Measurements from ENCODE around the gene IFNGR2.
"Not testable (repeated sequence)": the region's sequence is repeated elsewhere in the genome, so short reads cannot be mapped to it uniquely, and the experiment has no call there.

The IFNGR2 gene

GRCh38 chr21:33368576-33368975 is 34.6 kb upstream of the IFNGR2 start:
- no peak for TF ChIP-seq JUND (IDR thresholded peaks at IDR 0.05; ENCODE audit: low read depth)
- peak in 1 of 2 experiments; percentile 26 for DNase-seq (ENCODE audit: low read depth in 1 of 2, low spot score in 1 of 2)
- in situ Hi-C loops (cut with HindIII; ENCODE audit: low pct_unique_long_range_greater_than_20kb, low sequenced_read_pairs), result no loop called here

DNA sequence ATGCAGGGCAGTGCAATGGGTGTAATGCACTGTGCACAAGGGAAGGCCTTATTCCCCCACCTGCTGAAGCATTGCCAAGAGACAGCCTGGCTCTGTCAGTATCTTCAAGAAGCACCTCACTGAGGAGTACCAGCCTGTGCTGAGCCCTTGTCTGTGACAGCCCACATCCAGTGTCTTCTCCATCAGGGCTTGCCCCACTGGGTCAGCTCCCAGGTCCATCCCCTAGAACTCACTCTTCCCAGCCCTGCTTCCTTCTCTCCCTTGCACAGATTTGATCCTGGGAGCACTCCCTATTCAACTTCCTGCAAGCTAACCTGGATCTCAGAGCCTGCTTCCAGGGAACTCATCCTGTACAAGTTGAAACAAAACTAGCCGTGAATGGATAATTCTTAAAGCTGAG is 33.6 kb upstream of the IFNGR2 start:
- DNase-seq (ENCODE audit: low read depth in 1 of 2, low spot score in 1 of 2), result no peak
- in situ Hi-C loops (cut with HindIII; ENCODE audit: low pct_unique_long_range_greater_than_20kb, low sequenced_read_pairs), result no loop called here
- no peak for TF ChIP-seq JUND (IDR thresholded peaks at IDR 0.05; ENCODE audit: low read depth)

- in situ Hi-C loops (cut with HindIII; ENCODE audit: low pct_unique_long_range_greater_than_20kb, low sequenced_read_pairs), result no loop called here
- TF ChIP-seq JUND (IDR thresholded peaks at IDR 0.05; ENCODE audit: low read depth), result no peak
- no peak for DNase-seq (ENCODE audit: low read depth in 1 of 2, low spot score in 1 of 2)
Observed at GRCh38 chr21:33370305-33370704, 32.9 kb upstream of the IFNGR2 start.

DNA sequence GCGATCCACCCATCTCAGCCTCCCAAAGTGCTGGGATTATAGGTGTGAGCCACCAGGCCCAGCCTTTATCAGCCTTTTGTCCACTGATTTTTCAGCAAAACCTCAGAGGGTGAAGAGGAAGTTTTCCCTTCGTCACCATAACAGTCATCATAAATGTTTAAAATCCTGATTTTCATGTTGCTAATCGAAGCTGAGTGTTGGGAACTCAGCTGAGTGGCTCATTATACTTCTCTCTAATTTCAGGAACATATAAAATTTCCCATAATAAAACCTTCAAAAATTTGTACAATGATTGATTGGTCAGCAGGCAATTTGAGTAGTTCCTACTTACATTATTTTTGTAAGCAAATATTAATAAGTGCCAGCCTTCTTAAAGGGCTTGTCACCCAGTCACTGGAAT is 31.8 kb upstream of the IFNGR2 start:
- no peak for DNase-seq (ENCODE audit: low read depth in 1 of 2, low spot score in 1 of 2)
- in situ Hi-C loops (cut with HindIII; ENCODE audit: low pct_unique_long_range_greater_than_20kb, low sequenced_read_pairs), result no loop called here
- no peak for TF ChIP-seq JUND (IDR thresholded peaks at IDR 0.05; ENCODE audit: low read depth)

GRCh38 chr21:33372582-33372981 is 30.6 kb upstream of the IFNGR2 start:
- in situ Hi-C loops (cut with HindIII; ENCODE audit: low pct_unique_long_range_greater_than_20kb, low sequenced_read_pairs), result no loop called here
- no peak for TF ChIP-seq JUND (IDR thresholded peaks at IDR 0.05; ENCODE audit: low read depth)
- DNase-seq (ENCODE audit: low read depth in 1 of 2, low spot score in 1 of 2), result no peak

DNA sequence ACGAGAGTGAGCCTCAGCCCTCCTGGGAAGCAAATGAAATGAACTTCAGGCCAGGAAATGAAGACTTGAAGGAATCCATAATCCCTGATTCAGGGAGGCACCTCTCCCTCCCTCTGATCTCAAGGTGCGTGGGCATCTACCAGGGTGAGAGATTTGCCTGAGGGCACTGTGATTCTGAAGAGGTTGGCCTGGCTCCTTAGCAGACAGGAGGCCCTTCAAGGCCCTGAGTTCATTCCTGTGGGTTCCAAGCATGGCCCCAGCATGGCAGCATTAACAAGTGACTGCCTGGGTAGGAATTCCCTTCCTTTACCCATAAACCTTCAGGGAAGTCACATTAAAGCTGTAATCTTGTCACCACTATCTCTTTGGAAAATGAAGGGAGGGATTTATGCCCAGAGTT is 29.8 kb upstream of the IFNGR2 start:
- DNase-seq (ENCODE audit: low read depth in 1 of 2, low spot score in 1 of 2), result no peak
- TF ChIP-seq JUND (IDR thresholded peaks at IDR 0.05; ENCODE audit: low read depth), result no peak
- in situ Hi-C loops (cut with HindIII; ENCODE audit: low pct_unique_long_range_greater_than_20kb, low sequenced_read_pairs), result no loop called here

DNA sequence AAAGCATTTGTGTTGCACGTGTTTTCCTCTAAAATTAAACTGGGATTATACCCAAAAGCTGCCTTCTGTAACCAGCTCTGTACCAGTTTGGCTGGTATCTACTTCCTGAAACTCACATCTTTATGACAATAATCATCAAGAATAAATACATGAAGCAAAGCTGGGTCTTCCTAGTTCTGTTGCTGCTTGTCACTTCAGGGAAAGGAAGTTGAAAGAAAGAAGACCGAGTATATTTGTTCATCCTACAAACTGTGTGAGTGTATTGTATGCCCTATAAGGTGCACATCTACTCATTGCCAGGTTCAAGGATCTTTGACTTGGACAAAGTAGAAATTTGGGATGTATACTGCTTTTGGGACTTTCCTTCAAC is 29.1 kb upstream of the IFNGR2 start:
- no peak for DNase-seq (ENCODE audit: low read depth in 1 of 2, low spot score in 1 of 2)
- in situ Hi-C loops (cut with HindIII; ENCODE audit: low pct_unique_long_range_greater_than_20kb, low sequenced_read_pairs), result no loop called here
- TF ChIP-seq JUND (IDR thresholded peaks at IDR 0.05; ENCODE audit: low read depth), result no peak

GRCh38 chr21:33374450-33375096 is 28.6 kb upstream of the IFNGR2 start:
- no peak for TF ChIP-seq JUND (IDR thresholded peaks at IDR 0.05; ENCODE audit: low read depth)
- in situ Hi-C loops (cut with HindIII; ENCODE audit: low pct_unique_long_range_greater_than_20kb, low sequenced_read_pairs), result no loop called here
- DNase-seq (ENCODE audit: low read depth in 1 of 2, low spot score in 1 of 2), result peak in 1 of 2 experiments; percentile 64

DNA sequence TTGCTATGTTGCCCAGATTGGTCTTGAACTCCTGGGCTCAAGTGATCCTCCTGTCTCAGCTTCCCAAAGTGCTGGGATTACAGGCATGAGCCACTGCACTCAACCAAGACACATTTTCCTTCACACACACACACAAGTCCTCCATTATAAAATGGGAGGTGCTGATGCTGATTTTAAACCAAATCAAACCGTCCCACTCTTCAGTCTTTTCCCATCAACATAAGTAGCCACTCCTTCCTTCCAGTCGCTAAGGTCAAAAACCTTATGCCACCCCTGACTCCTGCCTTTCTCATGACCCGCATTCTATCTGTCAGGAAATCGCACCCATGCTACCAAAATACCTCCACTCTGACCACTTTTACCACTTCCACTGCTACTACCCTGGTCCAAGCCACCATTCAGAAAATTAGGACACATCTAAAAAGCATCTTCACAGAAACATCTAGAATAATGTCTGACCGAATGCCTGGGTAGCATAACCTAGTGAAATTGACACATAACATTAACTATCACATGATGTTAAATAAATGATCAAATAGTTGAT is 28.0 kb upstream of the IFNGR2 start:
- DNase-seq (ENCODE audit: low read depth in 1 of 2, low spot score in 1 of 2), result no peak
- in situ Hi-C loops (cut with HindIII; ENCODE audit: low pct_unique_long_range_greater_than_20kb, low sequenced_read_pairs), result no loop called here
- TF ChIP-seq JUND (IDR thresholded peaks at IDR 0.05; ENCODE audit: low read depth), result no peak

GRCh38 chr21:33377221-33377920 is 25.8 kb upstream of the IFNGR2 start:
- TF ChIP-seq JUND (IDR thresholded peaks at IDR 0.05; ENCODE audit: low read depth), result no peak
- DNase-seq (ENCODE audit: low read depth in 1 of 2, low spot score in 1 of 2), result no peak
- in situ Hi-C loops (cut with HindIII; ENCODE audit: low pct_unique_long_range_greater_than_20kb, low sequenced_read_pairs), result no loop called here

DNA sequence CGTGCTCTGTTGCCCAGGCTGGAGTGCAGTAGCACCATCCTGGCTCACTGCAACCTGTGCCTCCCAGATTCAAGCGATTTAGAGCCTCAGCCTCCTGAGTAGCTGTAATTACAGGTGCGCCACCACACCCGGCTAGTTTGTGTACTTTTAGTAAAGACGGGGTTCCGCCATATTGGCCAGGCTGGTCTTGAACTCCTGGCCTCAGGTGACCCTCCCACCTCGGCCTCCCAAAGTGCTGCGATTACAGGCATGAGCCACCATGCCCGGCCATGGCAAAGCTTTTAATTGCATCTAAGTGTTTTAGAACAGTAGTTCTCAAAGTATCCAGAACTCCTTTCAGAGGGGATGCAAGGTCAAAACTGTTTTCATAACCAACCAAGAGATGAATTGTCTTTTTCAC is 25.1 kb upstream of the IFNGR2 start:
- in situ Hi-C loops (cut with HindIII; ENCODE audit: low pct_unique_long_range_greater_than_20kb, low sequenced_read_pairs), result no loop called here
- DNase-seq (ENCODE audit: low read depth in 1 of 2, low spot score in 1 of 2), result no peak
- TF ChIP-seq JUND (IDR thresholded peaks at IDR 0.05; ENCODE audit: low read depth), result no peak

DNA sequence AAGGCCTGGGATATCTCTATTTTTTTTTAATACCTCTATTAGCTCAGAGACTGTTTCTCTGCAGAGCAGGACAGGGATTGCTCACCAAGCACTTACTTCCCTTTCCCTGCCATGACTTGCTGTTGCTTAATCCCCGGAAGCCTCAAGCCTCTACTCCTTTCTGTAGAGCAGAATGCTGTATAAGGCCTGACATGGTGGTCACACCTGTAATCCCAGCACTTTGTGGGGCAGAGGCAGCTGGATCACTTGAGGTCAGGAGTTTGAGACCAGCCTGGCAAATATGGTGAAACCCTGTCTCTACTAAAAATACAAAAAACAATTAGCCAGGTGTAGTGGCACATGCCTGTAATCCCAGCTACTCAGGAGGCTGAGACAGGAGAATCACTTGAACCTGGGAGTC is 23.3 kb upstream of the IFNGR2 start:
- in situ Hi-C loops (cut with HindIII; ENCODE audit: low pct_unique_long_range_greater_than_20kb, low sequenced_read_pairs); DNase-seq (ENCODE audit: low read depth in 1 of 2, low spot score in 1 of 2): not testable (repeated sequence)

- no peak for TF ChIP-seq JUND (IDR thresholded peaks at IDR 0.05; ENCODE audit: low read depth)
- in situ Hi-C loops (cut with HindIII; ENCODE audit: low pct_unique_long_range_greater_than_20kb, low sequenced_read_pairs), result no loop called here
- peak; percentile 37 to 92 for DNase-seq (ENCODE audit: low read depth in 1 of 2, low spot score in 1 of 2)
Observed at GRCh38 chr21:33380483-33380998, 22.7 kb upstream of the IFNGR2 start.

GRCh38 chr21:33381381-33381780 is 21.8 kb upstream of the IFNGR2 start:
- DNase-seq (ENCODE audit: low read depth in 1 of 2, low spot score in 1 of 2); in situ Hi-C loops (cut with HindIII; ENCODE audit: low pct_unique_long_range_greater_than_20kb, low sequenced_read_pairs): not testable (repeated sequence)
